OCI-LY1 (cell line): Measurements from ENCODE around the gene STAG1.

Experiments used
- EZH2 ChIP-seq: fragments of 200-600 bp; sonication (generic), shearing (Covaris generic); IDR thresholded peaks from 2 replicates; pipeline ENCODE4 v1.8.0; 2017; ENCODE audit warnings: borderline replicate concordance, mixed run types, mild to moderate bottlenecking, antibody characterized with exemption, low read length, moderate library complexity, mixed read lengths
- TF ChIP-seq, protein P1 (sequence below): fragments of 200-600 bp; sonication (generic), shearing (Covaris generic); IDR thresholded peaks from 2 replicates; pipeline ENCODE4 v1.5.1; 2017; ENCODE audit warnings: mild to moderate bottlenecking, antibody characterized with exemption, low read length, moderate library complexity, mixed read lengths

- TF ChIP-seq, protein P1, sequence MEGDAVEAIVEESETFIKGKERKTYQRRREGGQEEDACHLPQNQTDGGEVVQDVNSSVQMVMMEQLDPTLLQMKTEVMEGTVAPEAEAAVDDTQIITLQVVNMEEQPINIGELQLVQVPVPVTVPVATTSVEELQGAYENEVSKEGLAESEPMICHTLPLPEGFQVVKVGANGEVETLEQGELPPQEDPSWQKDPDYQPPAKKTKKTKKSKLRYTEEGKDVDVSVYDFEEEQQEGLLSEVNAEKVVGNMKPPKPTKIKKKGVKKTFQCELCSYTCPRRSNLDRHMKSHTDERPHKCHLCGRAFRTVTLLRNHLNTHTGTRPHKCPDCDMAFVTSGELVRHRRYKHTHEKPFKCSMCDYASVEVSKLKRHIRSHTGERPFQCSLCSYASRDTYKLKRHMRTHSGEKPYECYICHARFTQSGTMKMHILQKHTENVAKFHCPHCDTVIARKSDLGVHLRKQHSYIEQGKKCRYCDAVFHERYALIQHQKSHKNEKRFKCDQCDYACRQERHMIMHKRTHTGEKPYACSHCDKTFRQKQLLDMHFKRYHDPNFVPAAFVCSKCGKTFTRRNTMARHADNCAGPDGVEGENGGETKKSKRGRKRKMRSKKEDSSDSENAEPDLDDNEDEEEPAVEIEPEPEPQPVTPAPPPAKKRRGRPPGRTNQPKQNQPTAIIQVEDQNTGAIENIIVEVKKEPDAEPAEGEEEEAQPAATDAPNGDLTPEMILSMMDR: no peak
- no peak for TF ChIP-seq EZH2
Observed at GRCh38 chr3:136753326-136753939, 1.3 kb upstream of the STAG1 start.
